CD4-positive, alpha-beta T cell treated with Interferon alpha-2 for 1 hour (primary cell): ENCODE data around the gene RTN4RL2.
A peak's percentile ranks its signal among the peaks of the same experiment; 100 is the strongest.

Experiments
- DNase-seq, 2 donors: peaks; one replicate each; pipeline ENCODE4 v3.0.0-alpha.2; 2020 to 2022

RTN4RL2 gene

GRCh38 chr11:57460022-57460757 is at the start of gene RTN4RL2:
TSS of gene RTN4RL2 (plus strand) at chr11:57460528. CDS start at chr11:57460866, 338 bp downstream.
- peak in 1 of 2 donors; percentile 32 for DNase-seq

- DNase-seq: no peak
Measured at GRCh38 chr11:57413681-57414080, 46.6 kb upstream of the RTN4RL2 start.

- no peak for DNase-seq
Measured at GRCh38 chr11:57414612-57415212, 45.6 kb upstream of the RTN4RL2 start.

- no peak for DNase-seq
Measured at GRCh38 chr11:57416436-57416835, 43.9 kb upstream of the RTN4RL2 start.

GRCh38 chr11:57417056-57417455 is 43.3 kb upstream of the RTN4RL2 start:
- DNase-seq: no peak

GRCh38 chr11:57418131-57418530 is 42.2 kb upstream of the RTN4RL2 start:
- no peak for DNase-seq

- DNase-seq: no peak
Measured at GRCh38 chr11:57419146-57419545, 41.2 kb upstream of the RTN4RL2 start.

GRCh38 chr11:57421066-57421465 is 39.3 kb upstream of the RTN4RL2 start:
- DNase-seq: no peak

- DNase-seq: no peak
Measured at GRCh38 chr11:57421805-57422204, 38.5 kb upstream of the RTN4RL2 start.

GRCh38 chr11:57422669-57423068 is 37.7 kb upstream of the RTN4RL2 start:
- no peak for DNase-seq

- DNase-seq: no peak
Measured at GRCh38 chr11:57424137-57424791, 36.1 kb upstream of the RTN4RL2 start.

GRCh38 chr11:57424792-57425564 is 35.4 kb upstream of the RTN4RL2 start:
- DNase-seq: peak; percentile 84 to 85

GRCh38 chr11:57425565-57426438 is 34.5 kb upstream of the RTN4RL2 start:
- DNase-seq: no peak

- DNase-seq: peak in 1 of 2 donors; percentile 21
Measured at GRCh38 chr11:57426439-57426928, 33.8 kb upstream of the RTN4RL2 start.

- peak; percentile 66 to 68 for DNase-seq
Measured at GRCh38 chr11:57426929-57427726, 33.2 kb upstream of the RTN4RL2 start, which contains the start of gene SLC43A3. TSS of gene SLC43A3 (minus strand) at chr11:57427121. CDS start at chr11:57426172, 949 bp downstream.

- DNase-seq: no peak
Measured at GRCh38 chr11:57427727-57428082, 32.6 kb upstream of the RTN4RL2 start.

GRCh38 chr11:57428643-57429042 is 31.7 kb upstream of the RTN4RL2 start:
- DNase-seq: no peak

- DNase-seq: no peak
Measured at GRCh38 chr11:57429946-57430345, 30.4 kb upstream of the RTN4RL2 start.

- DNase-seq: no peak
Measured at GRCh38 chr11:57430952-57431351, 29.4 kb upstream of the RTN4RL2 start.

GRCh38 chr11:57432149-57432561 is 28.2 kb upstream of the RTN4RL2 start:
- DNase-seq: no peak

GRCh38 chr11:57432714-57433163 is 27.6 kb upstream of the RTN4RL2 start:
- peak in 1 of 2 donors; percentile 30 for DNase-seq
